Activated CD4-positive, CD25-positive, alpha-beta regulatory T cell treated with anti-CD3 and anti-CD28 coated beads, Interleukin-2, amount 50 U/mL, for 72 hours (primary cell): ENCODE data around the gene ZNF804A.
"Not testable (repeated sequence)": the region's sequence is repeated elsewhere in the genome, so short reads cannot be mapped to it uniquely, and the experiment has no call there.

Experiments used
- DNase-seq: peaks from one replicate; pipeline ENCODE4 v3.0.0; 2021

Gene ZNF804A

DNA sequence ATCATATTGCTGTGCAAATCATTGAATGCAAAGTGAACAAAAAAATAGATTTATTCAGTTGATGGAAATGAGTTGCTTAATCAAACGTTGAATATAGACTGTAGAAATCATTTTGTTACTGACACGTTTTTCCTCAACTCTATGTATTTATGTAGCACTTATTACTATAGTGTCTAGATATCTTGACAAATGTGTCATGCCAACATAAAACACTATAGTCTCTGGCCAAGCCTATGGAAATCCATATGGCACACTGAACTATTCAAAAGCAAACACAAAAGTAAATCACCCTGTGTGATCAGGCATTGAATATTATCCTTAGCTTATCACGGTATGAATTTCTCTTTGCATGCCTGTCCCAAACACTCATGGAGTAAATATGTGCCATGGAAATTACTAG lies 131.3 kb downstream of the ZNF804A start:
- DNase-seq, result no peak

DNA sequence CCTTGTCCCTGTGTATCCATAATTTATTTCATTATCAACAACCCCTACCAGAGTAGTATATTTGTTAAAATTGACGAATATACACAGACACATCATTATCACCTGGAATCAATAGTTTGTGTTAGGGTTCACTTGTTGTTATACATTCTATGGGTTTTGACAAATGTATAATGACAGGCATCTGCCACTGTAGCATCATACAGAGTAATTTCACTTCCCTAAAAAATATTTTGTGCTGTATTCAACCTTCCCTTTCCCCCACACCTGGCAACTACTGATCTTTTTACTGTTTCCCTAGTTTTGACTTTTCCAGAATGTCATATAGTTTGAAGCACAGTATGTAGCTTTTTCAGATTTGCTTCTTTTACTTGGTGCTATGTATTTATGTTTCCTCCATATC lies 132.0 kb downstream of the ZNF804A start:
- no peak for DNase-seq

GRCh38 chr2:184734338-184734737 lies 136.0 kb downstream of the ZNF804A start:
- no peak for DNase-seq

- DNase-seq, result no peak
Measured at GRCh38 chr2:184735611-184736010, 137.3 kb downstream of the ZNF804A start.

DNA sequence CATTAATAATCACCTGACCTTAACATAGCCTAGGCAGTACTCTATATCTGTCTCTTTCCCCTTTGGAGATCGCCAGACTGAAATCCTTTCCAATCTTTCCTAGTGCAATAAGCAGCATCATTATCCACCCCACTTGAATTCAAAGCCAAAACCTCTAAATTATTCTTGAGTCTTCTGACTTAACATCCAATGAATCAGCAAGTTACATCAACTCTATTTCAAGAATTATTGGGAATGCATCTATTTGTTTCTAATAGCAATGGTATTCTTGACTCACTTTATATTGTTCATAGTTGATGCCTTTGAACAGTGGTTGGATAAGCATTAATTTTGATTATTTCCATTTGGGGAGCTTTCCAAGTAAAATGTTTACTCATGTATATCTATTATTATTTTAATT lies 144.8 kb downstream of the ZNF804A start:
- no peak for DNase-seq

DNA sequence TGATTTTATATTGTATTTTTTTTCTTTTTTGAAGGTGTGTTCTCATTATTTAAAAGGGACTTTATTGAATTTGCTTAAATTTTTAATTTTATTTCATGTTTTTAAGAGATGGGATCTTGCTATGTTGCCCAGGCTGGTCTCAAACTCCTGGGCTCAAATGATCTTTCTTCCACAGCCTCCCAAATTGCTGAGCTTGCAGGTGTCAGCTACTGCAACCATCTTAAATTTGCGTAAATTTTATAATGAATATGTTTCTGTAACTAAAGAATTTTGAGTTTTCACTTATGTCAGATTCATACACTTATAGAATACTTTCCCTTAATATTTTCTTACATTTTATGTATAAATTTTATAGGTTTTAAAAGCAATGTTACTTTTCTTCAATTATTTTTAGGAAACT lies 157.8 kb downstream of the ZNF804A start:
- DNase-seq, result no peak

GRCh38 chr2:184756885-184757284 lies 158.6 kb downstream of the ZNF804A start:
- no peak for DNase-seq

DNA sequence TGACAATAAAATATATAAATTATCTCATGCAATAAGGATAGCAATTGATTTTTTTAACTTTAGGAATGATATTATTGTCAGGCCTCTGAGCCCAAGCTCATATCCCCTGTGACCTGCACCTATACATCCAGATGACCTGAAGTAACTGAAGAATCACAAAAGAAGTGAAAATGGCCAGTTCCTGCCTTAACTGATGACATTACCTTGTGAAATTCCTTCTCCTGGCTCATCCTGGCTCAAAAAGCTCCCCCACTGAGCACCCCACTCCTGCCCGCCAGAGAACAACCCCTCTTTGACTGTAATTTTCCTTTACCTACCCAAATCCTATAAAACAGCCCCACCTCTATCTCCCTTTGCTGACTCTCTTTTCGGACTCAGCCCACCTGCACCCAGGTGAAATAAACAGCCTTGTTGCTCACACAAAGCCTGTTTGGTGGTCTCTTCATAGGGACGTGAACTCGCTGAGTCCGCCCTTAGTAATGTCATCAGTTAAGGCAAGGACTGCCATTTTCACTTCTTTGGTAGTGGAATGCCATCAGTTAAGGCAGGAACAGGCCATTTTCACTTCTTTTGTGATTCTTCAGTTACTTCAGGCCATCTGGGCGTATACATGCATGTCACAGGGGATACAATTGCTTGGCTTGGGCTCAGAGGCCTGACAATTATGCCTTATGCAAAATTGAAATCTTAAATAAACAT lies 161.4 kb downstream of the ZNF804A start:
- not testable (repeated sequence) for DNase-seq

DNA sequence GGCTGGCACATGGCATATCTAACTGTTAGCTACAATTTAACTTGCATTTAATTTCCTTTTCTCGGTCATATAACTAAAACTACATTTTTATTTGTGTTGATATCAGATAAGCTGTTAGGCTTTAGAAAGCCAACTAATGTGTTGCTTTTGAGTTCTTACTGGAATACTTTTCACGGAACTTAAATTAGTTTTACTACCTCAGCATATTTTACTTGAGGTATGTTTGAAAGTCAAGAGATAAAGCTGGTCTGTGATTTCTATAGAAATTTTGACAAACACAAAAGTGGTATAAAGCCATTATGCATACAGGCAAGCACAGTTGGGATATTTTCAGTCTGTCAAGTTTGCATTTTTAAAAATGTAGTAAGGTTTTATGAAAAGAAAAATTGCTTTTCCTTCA lies 162.6 kb downstream of the ZNF804A start:
- no peak for DNase-seq

DNA sequence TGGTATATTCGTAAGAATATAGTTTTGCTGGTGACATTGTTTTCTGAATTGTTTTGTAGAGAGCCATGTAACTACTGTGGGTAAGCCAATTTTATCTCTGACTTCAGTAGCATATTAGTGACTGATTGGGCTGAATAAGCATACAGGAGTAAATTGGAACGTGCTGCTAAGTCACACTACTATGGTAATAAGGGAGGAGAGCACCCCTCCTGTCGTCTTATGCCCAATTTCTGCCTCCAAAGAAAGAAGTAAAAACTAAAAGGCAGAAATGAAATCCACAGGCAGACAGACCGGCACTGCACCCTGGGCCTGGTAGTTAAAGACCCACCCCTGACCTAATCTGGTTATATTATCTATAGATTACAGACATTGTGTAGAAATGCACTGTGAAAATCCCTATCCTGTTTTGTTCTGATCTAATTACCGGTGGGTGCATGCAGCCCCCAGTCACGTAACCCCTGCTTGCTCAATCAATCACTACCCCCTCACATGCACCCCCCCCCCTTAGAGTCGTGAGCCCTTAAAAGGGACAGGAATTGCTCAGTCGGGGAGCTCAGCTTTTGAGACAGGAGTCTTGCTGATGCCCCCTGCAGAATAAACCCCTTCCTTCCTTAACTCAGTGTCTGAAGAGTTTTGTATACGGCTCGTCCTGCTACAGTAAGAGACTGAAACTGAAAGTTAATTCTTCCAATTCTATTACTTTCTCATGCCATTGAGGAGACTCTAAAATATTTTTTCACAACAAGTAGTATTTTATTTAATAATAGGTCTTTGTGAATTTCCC lies 167.0 kb downstream of the ZNF804A start:
- DNase-seq, result no peak

DNA sequence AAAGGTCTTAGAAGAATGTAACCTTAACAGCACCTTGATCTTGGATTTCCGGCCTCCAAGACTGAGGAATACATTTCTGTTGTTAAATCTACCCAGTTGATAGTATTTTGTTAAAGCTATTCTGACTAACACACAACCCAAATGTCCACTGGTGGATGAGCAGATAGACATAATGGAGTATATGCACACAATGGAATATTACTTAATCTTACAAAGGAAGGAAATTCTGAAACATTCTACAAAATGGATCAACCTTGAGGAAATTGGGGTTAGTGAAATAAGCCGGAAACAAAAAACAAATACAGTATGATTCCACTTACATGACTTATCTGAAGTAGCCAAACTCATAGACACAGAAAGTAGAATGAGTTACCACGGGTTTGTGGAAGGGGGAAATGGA lies 168.7 kb downstream of the ZNF804A start:
- no peak for DNase-seq

DNA sequence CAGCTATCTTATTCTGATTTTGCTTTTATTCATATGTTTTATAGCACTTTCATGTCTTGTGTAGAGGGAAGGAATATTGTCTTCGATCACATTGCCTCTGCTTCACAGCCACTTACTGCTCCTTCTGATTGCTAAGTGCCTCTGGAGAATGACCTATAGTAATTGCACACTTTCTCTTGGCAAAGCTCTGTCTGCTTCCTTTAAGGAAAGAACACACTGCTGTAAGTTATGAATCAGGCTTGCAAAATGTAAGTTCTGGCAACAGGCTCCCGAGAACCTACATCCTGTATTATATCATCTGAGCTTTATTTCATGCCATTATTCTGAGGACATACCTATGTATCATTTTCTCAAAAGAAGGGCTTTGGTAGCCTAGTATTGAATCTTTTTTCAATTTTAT lies 170.7 kb downstream of the ZNF804A start:
- DNase-seq, result no peak

- no peak for DNase-seq
Measured at GRCh38 chr2:184769686-184770085, 171.4 kb downstream of the ZNF804A start.

GRCh38 chr2:184779777-184780176 lies 181.4 kb downstream of the ZNF804A start:
- DNase-seq, result no peak

DNA sequence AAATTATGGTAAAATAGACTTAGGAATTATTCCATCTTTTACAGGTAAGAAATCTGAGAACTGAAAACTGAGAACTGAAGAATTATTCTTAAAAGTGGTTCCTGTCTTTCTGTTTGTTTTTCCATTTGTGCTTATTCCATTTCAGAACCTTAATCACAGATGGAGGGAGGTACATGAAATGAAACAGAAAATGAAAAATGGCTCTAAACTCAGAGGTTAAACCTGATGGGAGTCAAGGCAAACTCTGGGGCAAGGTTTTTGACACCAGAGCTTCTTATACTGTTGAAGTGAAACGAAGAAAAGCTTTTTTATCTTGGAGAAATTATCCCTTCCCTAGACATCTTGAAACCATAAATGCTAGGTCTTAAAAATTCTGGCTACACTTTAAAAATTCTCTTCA lies 182.1 kb downstream of the ZNF804A start:
- DNase-seq, result no peak

- no peak for DNase-seq
Measured at GRCh38 chr2:184780944-184781343, 182.6 kb downstream of the ZNF804A start.

- DNase-seq, result no peak
Measured at GRCh38 chr2:184783576-184783975, 185.2 kb downstream of the ZNF804A start.

GRCh38 chr2:184793176-184793575 lies 194.8 kb downstream of the ZNF804A start:
- DNase-seq, result no peak

DNA sequence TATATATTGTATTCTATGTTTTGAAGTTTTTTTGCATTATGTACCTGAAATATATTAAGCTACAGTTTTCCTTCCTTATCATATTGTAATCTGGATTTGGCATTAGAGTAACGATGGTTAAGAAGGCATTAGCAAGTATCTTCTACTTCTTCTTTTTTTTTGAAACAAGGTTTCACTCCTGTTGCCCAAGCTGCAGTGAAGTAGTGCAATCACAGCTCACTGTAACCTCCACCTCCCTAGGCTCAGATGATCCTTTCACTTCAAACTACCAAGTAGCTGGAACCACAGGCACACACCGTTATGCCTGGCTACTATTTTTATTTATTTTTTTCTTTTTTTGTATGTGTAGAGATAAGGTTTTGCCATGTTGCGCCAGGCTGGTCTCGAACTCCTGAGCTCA lies 201.1 kb downstream of the ZNF804A start:
- no peak for DNase-seq

DNA sequence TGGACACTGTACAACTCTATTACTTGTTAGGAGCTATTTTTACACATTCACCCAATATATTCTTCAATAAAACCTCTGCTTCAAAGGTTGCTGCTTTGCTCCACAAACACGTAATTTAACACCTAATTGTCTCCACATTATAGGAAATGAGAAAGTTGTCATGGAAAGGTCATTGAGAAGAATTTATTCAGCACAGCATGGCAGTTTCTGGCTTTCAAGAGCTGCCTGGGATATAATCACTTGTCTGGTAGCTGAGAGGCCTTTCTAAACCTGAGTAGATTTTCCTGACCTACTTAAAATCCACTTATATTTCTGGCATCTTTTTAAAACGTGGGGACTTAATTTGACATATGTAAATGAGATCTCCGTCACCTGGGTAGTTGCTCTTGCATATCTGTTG lies 216.1 kb downstream of the ZNF804A start:
- DNase-seq, result no peak

DNA sequence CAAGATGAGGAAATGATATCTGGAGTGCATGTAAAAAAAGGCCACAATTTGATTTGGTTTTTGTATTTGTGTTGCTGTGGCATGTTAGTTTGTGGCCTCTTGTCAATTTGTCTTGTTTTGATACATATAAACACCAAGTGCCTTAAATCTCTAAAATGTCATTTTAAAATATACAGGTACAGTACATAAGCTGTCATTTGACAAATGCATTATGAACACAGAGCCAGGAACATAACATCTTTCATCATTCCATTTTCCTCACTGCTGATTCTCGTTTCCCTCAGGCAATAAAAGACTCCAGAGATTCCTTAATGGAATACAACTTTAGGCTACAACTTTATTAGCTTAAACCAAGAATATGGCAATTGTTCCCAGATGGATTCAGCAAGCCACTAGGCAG lies 217.5 kb downstream of the ZNF804A start:
- DNase-seq, result no peak

- DNase-seq, result no peak
Measured at GRCh38 chr2:184824597-184824996, 226.3 kb downstream of the ZNF804A start.

- DNase-seq, result no peak
Measured at GRCh38 chr2:184830531-184830930, 232.2 kb downstream of the ZNF804A start.

DNA sequence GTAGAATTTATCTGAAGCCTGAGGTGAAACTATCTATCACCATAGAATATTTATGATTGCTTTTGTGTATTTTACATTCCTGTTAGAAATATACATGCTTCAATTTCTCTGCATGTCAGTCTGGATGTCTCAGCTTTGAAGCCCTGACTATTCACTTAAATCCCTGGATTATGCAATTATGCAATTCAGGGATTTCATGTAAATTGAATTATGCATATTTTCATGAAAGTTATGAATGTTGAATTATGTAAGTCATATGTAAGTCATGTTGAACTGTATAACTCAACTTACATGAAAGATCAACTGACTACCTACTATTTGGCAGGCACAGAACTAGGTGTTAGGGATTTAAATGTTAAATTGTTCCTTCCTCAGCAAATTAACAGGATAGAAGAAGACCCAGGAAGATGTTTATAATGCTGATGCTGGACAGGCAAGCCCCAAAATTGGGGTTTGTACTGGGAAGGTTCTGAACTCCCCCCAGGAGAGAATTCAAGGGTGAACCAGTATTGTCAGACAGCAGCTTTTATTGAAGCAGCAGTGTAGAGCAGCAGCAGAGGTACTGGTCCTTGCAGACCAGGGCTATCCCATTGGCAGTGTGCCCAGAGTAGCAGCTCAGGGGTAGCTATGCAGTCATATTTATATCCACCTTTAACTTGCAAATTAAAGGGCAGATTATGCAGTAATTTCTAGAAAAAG lies 236.5 kb downstream of the ZNF804A start:
- DNase-seq, result no peak
